Stimulated activated CD8-positive, alpha-beta memory T cell treated with anti-CD3 and anti-CD28 coated beads, Interleukin-7, amount 100 ng/mL, for 4 hours (primary cell): Measurements from ENCODE around the gene RBM38.

Experiments used
- DNase-seq, 2 donors: peaks; one replicate each; pipeline ENCODE4 v3.0.0-alpha.2; 2020; ENCODE audit warnings: low read depth in 2 of 2

The RBM38 gene

GRCh38 chr20:57374931-57375651, 16.1 kb upstream of the RBM38 start:
- no peak for DNase-seq

- no peak for DNase-seq
Measured at GRCh38 chr20:57375652-57376230, 15.5 kb upstream of the RBM38 start.

- no peak for DNase-seq
Measured at GRCh38 chr20:57377350-57377749, 13.8 kb upstream of the RBM38 start.

- DNase-seq, result no peak
Measured at GRCh38 chr20:57378107-57378506, 13.1 kb upstream of the RBM38 start.

- DNase-seq, result no peak
Measured at GRCh38 chr20:57378646-57379262, 12.4 kb upstream of the RBM38 start.

- DNase-seq, result no peak
Measured at GRCh38 chr20:57379263-57379647, 11.9 kb upstream of the RBM38 start.

- DNase-seq, result no peak
Measured at GRCh38 chr20:57380081-57380750, 11.0 kb upstream of the RBM38 start.

GRCh38 chr20:57381596-57382503, 9.3 kb upstream of the RBM38 start:
- peak; percentile 67 to 72 for DNase-seq

- no peak for DNase-seq
Measured at GRCh38 chr20:57382516-57382915, 8.7 kb upstream of the RBM38 start.

- DNase-seq, result no peak
Measured at GRCh38 chr20:57383447-57384347, 7.5 kb upstream of the RBM38 start.

GRCh38 chr20:57384486-57384885, 6.7 kb upstream of the RBM38 start:
- no peak for DNase-seq

GRCh38 chr20:57384953-57385761, 6.0 kb upstream of the RBM38 start:
- DNase-seq, result no peak

GRCh38 chr20:57385940-57386339, 5.3 kb upstream of the RBM38 start:
- no peak for DNase-seq

- no peak for DNase-seq
Measured at GRCh38 chr20:57386762-57387161, 4.4 kb upstream of the RBM38 start.

GRCh38 chr20:57387463-57387862, 3.7 kb upstream of the RBM38 start:
- no peak for DNase-seq

- DNase-seq, result no peak
Measured at GRCh38 chr20:57387945-57388371, 3.2 kb upstream of the RBM38 start.

GRCh38 chr20:57388953-57389694, 2.1 kb upstream of the RBM38 start:
- DNase-seq, result peak in 1 of 2 donors; percentile 65

GRCh38 chr20:57389695-57390603, 1.2 kb upstream of the RBM38 start:
- peak; percentile 41 to 64 for DNase-seq
